ENCODE results near the gene CUX1. TPM values are rescaled to one million over a fixed set of nuclear protein-coding genes. Genes with fewer than 3 reads are reported as not detected.
A peak's percentile ranks its signal among the peaks of the same experiment; 100 is the strongest.

Gene CUX1
- total RNA-seq, 3 donors from 2014 or later, result 85.2 to 167 (median 120) TPM

DNA sequence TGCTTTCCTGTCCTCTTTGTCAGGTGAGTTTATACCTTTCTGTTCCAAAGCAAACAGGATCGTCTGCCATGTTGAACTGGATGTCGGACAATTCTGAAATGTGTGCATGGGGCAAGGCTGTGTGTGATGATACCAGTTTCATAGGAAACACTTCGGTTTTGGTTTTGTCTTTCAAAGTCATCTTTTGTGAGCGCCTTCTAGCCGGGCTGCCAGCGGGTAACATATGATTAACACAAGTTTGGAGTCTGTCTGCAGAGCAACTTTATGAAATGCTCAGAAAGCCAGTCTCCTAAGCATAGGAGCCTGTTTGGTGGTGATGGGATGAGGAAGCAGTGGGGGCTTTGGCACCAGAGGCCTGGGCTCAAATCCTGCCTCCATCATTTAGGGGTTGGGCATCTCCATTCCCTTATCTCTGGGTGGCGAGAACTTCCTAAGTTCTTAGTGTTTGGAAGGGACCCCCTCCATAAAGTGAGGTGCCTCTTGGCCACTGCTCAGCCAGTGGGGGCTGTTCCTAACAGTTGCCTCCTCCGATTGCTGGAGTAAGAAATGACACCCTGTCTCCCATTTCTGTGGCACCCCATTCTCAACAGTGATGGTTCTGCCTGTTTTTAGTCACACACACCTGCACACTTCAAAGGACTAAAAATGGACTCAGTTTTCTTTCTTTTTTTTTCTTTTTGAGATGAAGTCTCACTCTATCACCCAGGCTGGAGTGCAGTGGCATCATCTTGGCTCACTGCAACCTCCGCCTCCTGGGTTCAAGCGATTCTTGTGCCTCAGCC is 36.8 kb downstream of the CUX1 start:
- intact Hi-C loops (cut with DNase I, micrococcal nuclease), result no loop called here
- no peak for TF ChIP-seq CTCF (IDR thresholded peaks at IDR 0.05)
- DNase-seq (no peak), ATAC-seq (no peak)
- H3K4me3 ChIP-seq, result no peak overlapping the region
- no peaks in the 10 kb centered on the region for H3K9me3 ChIP-seq
- no peaks in the 10 kb centered on the region for H3K36me3 ChIP-seq (ENCODE audit: low read depth)
- H3K4me1 ChIP-seq (ENCODE audit: low read depth), result peaks cover 20% of the 10 kb centered on the region

GRCh38 chr7:101856473-101857357 is 39.3 kb downstream of the CUX1 start:
- intact Hi-C loops (cut with DNase I, micrococcal nuclease), result no loop called here
- H3K9me3 ChIP-seq, result no peaks in the 10 kb centered on the region
- H3K4me3 ChIP-seq, result no peak overlapping the region
- DNase-seq, result peak; percentile 96 to 97 (median 97)
- peak; percentile 98 for ATAC-seq
- H3K36me3 ChIP-seq (ENCODE audit: low read depth), result no peaks in the 10 kb centered on the region
- H3K4me1 ChIP-seq (ENCODE audit: low read depth), result peaks cover 20% of the 10 kb centered on the region
- peak; percentile 57 for TF ChIP-seq CTCF (IDR thresholded peaks at IDR 0.05)

DNA sequence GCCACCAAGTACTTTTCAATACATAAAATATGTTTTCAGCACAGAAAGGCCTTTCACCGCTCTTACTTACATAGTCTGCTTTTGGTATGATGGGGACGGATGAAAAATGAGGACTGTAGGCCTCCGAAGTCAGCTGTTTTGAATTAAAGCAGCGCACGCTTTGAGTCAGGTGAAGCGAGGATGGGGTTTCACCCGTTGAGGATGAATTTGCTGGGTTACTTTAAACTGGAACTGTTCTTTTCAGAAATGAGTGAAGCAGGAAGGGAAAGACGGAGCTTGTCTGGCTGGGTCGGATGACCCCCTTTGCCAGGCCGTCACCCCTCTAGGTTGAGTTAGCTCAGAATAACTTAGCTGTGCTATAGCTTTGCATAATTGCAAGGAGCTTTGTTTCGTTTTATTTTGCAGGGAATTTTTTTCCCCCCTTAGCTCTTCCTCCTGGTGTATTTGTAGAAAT is 40.0 kb downstream of the CUX1 start:
- TF ChIP-seq CTCF (IDR thresholded peaks at IDR 0.05), result no peak
- H3K36me3 ChIP-seq (ENCODE audit: low read depth), result no peaks in the 10 kb centered on the region
- ATAC-seq (no peak), DNase-seq (no peak)
- no peaks in the 10 kb centered on the region for H3K9me3 ChIP-seq
- intact Hi-C loops (cut with DNase I, micrococcal nuclease), result no loop called here
- peaks cover 20% of the 10 kb centered on the region for H3K4me1 ChIP-seq (ENCODE audit: low read depth)
- H3K4me3 ChIP-seq, result no peak overlapping the region

GRCh38 chr7:101858437-101859385 is 41.3 kb downstream of the CUX1 start:
- Histone ChIP-seq H3K36me3 (ENCODE audit: low read depth) (no peaks in the 10 kb centered on the region), H3K4me1 (ENCODE audit: low read depth) (peaks cover 20% of the 10 kb centered on the region), H3K4me3 (no peak overlapping the region), H3K9me3 (no peaks in the 10 kb centered on the region)
- intact Hi-C loops (cut with DNase I, micrococcal nuclease), result no loop called here
- DNase-seq (no peak), ATAC-seq (no peak)
- no peak for TF ChIP-seq CTCF (IDR thresholded peaks at IDR 0.05)

All from mucosa of descending colon (tissue), 3 donors.